Neural cell (in vitro differentiated cells): ENCODE measurements around the gene TIMM13.
A peak's percentile ranks its signal among the peaks of the same experiment; 100 is the strongest.

Source experiments
- CTCF ChIP-seq: fragments of 450-650 bp; IDR thresholded peaks from 2 replicates; pipeline ENCODE4 v1.5.1; 2014; ENCODE audit warnings: antibody characterized with exemption, mild to moderate bottlenecking, moderate library complexity; ENCODE audit not compliant: poor library complexity, severe bottlenecking
- EP300 ChIP-seq: fragments of 450-650 bp; conservative IDR thresholded peaks from 2 replicates; pipeline ENCODE4 v1.6.1; 2014; ENCODE audit warnings: antibody characterized with exemption, mild to moderate bottlenecking, moderate library complexity; ENCODE audit not compliant: poor library complexity, severe bottlenecking
- EZH2 ChIP-seq: fragments of 200-600, 300-800 bp; shearing (Covaris generic), sonication (generic); IDR thresholded peaks from 2 replicates; pipeline ENCODE4 v1.6.1; 2014; ENCODE audit warnings: antibody characterized with exemption, low read length, borderline replicate concordance, mild to moderate bottlenecking; ENCODE audit not compliant: insufficient read depth, poor library complexity, severe bottlenecking
- MXI1 ChIP-seq: fragments of 450-650 bp; conservative IDR thresholded peaks from 2 replicates; pipeline ENCODE4 v1.6.1; 2014; ENCODE audit warnings: antibody characterized with exemption, mild to moderate bottlenecking; ENCODE audit not compliant: poor library complexity, severe bottlenecking
- POLR2AphosphoS5 ChIP-seq: IDR thresholded peaks from 2 replicates; pipeline ENCODE4 v1.6.1; 2012
- RAD21 ChIP-seq: fragments of 450-650 bp; conservative IDR thresholded peaks from 2 replicates; pipeline ENCODE4 v1.6.1; 2014; ENCODE audit warnings: antibody characterized with exemption, mild to moderate bottlenecking, moderate library complexity
- REST ChIP-seq: IDR thresholded peaks from 2 replicates; pipeline ENCODE4 v1.6.1; 2012; ENCODE audit warnings: borderline replicate concordance
- SMC3 ChIP-seq: fragments of 450-650 bp; conservative IDR thresholded peaks from 2 replicates; pipeline ENCODE4 v1.6.1; 2014; ENCODE audit warnings: antibody characterized with exemption, mild to moderate bottlenecking, moderate library complexity; ENCODE audit not compliant: poor library complexity
- TAF1 ChIP-seq: IDR thresholded peaks from 2 replicates; pipeline ENCODE4 v1.6.1; 2012; ENCODE audit warnings: low read depth

- peak; percentile 37 for TF ChIP-seq REST
- peak; percentile 96 for TF ChIP-seq MXI1
- no peak for TF ChIP-seq EZH2
- no peak for TF ChIP-seq CTCF
- TF ChIP-seq POLR2AphosphoS5 = peak; percentile 89
- no peak for TF ChIP-seq RAD21
- peak; percentile 72 for TF ChIP-seq EP300
- peak; percentile 68 for TF ChIP-seq TAF1
- peak; percentile 26 for TF ChIP-seq SMC3
Measured at GRCh38 chr19:2427429-2428320, at the start of gene TIMM13.
